Endothelial cell of umbilical vein (primary cell): ENCODE measurements around the gene ATOH1. TPM values are rescaled to one million over a fixed set of nuclear protein-coding genes. Genes with fewer than 3 reads are reported as not detected.

Experiments used
- BruUV-seq: library from RNA; stranded (reverse); fragments of 400-500 nt; replicated peaks from 2 replicates; lab custom pipeline; 2021; lab: Mats Ljungman, UMichigan
- CTCF ChIA-PET: fragments of 300-600, 350-600 bp; sonication (Branson Sonifier 250); formaldehyde crosslinking; loops from one replicate; lab custom pipeline; 2021; ENCODE audit warnings: antibody characterized with exemption, inconsistent platforms; lab: Charles Lee
- POLR2A ChIA-PET: fragments of 300-600, 350-600 bp; sonication (Branson Sonifier 250); formaldehyde crosslinking; loops from one replicate; lab custom pipeline; 2021; ENCODE audit warnings: antibody characterized with exemption, inconsistent platforms; lab: Charles Lee
- DNase-seq: peaks from one replicate; pipeline ENCODE4 v3.0.0-alpha.2; 2011; ENCODE audit warnings: low read depth, low spot score
- FAIRE-seq: peaks from 2 replicates; lab custom pipeline; 2011; peaks lifted over from hg19 to GRCh38; lab: Jason Lieb, UNC
- H2AFZ ChIP-seq: 2 replicates; pipeline ENCODE4 v1.6.0; 2012; ENCODE audit warnings: low read depth, low read length, control low read depth, inconsistent platforms
- H3K27ac ChIP-seq: 2 replicates; pipeline ENCODE4 v1.5.1; 2011; ENCODE audit warnings: low read depth, mild to moderate bottlenecking, control low read depth, low read length, moderate library complexity; ENCODE audit not compliant: insufficient read depth
- H3K27me3 ChIP-seq, 2 experiments: 2 replicates each; pipeline versions ENCODE4 v1.6.0 to v1.6.1; 2011; ENCODE audit warnings: low read length in 2 of 2, mixed read lengths in 1 of 2; ENCODE audit not compliant: control insufficient read depth in 2 of 2, insufficient read depth in 2 of 2
- H3K36me3 ChIP-seq, 2 experiments: 2 replicates in 1 of 2; 3 replicates in 1 of 2; pipeline ENCODE4 v1.5.1; 2011; ENCODE audit warnings: low read length in 2 of 2, mild to moderate bottlenecking in 1 of 2, moderate library complexity in 1 of 2; ENCODE audit not compliant: control insufficient read depth in 2 of 2, insufficient read depth in 2 of 2; ENCODE audit errors: extremely low read depth in 1 of 2
- H3K4me1 ChIP-seq: 3 replicates; pipeline ENCODE4 v1.5.1; 2011; ENCODE audit warnings: mild to moderate bottlenecking, low read length; ENCODE audit not compliant: control insufficient read depth, insufficient read depth; ENCODE audit errors: extremely low read depth
- H3K4me2 ChIP-seq: 2 replicates; pipeline ENCODE4 v1.6.1; 2011; ENCODE audit warnings: low read length, control low read depth, mixed read lengths; ENCODE audit not compliant: insufficient read depth
- H3K4me3 ChIP-seq, 3 experiments: fragments of 200-600 bp in 1 of 3; sonication (generic), shearing (Covaris generic) in 1 of 3; replicated peaks in 1 of 3; 2 replicates each; pipeline ENCODE4 v1.5.1; 2011 to 2016; ENCODE audit warnings: control low read depth in 3 of 3, low read length in 3 of 3, mild to moderate bottlenecking in 2 of 3, inconsistent platforms in 1 of 3, low read depth in 1 of 3, moderate library complexity in 1 of 3; ENCODE audit not compliant: insufficient read depth in 1 of 3
- H3K79me2 ChIP-seq: 2 replicates; pipeline ENCODE4 v1.6.0; 2012; ENCODE audit warnings: low read length, inconsistent platforms; ENCODE audit not compliant: control insufficient read depth, insufficient read depth
- H3K9ac ChIP-seq: replicated peaks from 2 replicates; pipeline ENCODE3; 2011; ENCODE audit warnings: low read length, control low read depth; ENCODE audit not compliant: insufficient read depth; ENCODE audit errors: extremely low read depth
- H3K9me1 ChIP-seq: replicated peaks from 3 replicates; pipeline ENCODE4 v1.6.0; 2011; ENCODE audit warnings: mild to moderate bottlenecking, low read length; ENCODE audit not compliant: control insufficient read depth, insufficient read depth; ENCODE audit errors: extremely low read depth
- H3K9me3 ChIP-seq: replicated peaks from 2 replicates; pipeline ENCODE4 v1.5.1; 2012; ENCODE audit warnings: low read length, inconsistent platforms; ENCODE audit not compliant: control insufficient read depth, insufficient read depth
- H4K20me1 ChIP-seq: replicated peaks from 2 replicates; pipeline ENCODE3; 2011; ENCODE audit warnings: mild to moderate bottlenecking, low read length; ENCODE audit not compliant: control insufficient read depth, insufficient read depth; ENCODE audit errors: extremely low read depth
- EZH2 ChIP-seq: IDR thresholded peaks from 2 replicates; pipeline ENCODE4 v1.6.1; 2012; ENCODE audit warnings: borderline replicate concordance, low read depth, mild to moderate bottlenecking, moderate library complexity, low read length, inconsistent platforms; ENCODE audit not compliant: severe bottlenecking
- FOS ChIP-seq: IDR thresholded peaks from 2 replicates; pipeline ENCODE4 v1.6.1; 2011; ENCODE audit warnings: mild to moderate bottlenecking, low read length, moderate library complexity, borderline replicate concordance; ENCODE audit not compliant: insufficient read depth
- GATA2 ChIP-seq: IDR thresholded peaks from 2 replicates; pipeline ENCODE4 v1.7.0; 2011; ENCODE audit warnings: low read depth, mild to moderate bottlenecking, moderate library complexity, mixed read lengths, low read length; ENCODE audit not compliant: insufficient read length, insufficient read depth
- JUN ChIP-seq: IDR thresholded peaks from 2 replicates; pipeline ENCODE4 v1.6.1; 2011; ENCODE audit warnings: borderline replicate concordance, low read depth; ENCODE audit not compliant: insufficient read length, insufficient read depth
- MAX ChIP-seq: IDR thresholded peaks from 2 replicates; pipeline ENCODE4 v1.6.1; 2011; ENCODE audit not compliant: insufficient read depth, insufficient read length
- MYC ChIP-seq: IDR thresholded peaks from one replicate; pipeline ENCODE4 v1.6.1; 2011; ENCODE audit warnings: mild to moderate bottlenecking, low read depth, low read length
- POLR2A ChIP-seq: IDR thresholded peaks from 2 replicates; pipeline ENCODE4 v1.6.1; 2012; ENCODE audit warnings: low read depth, mild to moderate bottlenecking, control low read depth, low read length
- dilution Hi-C: fragments of 300-500 bp; cut with MboI; formaldehyde crosslinking; loops from one replicate; pipeline ENCODE4 v1.15.0; 2019; ENCODE audit warnings: low sequenced_read_pairs; ENCODE audit not compliant: extremely low pct_ligation_motif_present
- intact Hi-C: fragments of 100-400 bp; cut with micrococcal nuclease; formaldehyde crosslinking; loops from one replicate; pipeline ENCODE4 v1.10.0; 2022
- polyA plus RNA-seq, 4 experiments: library from polyadenylated mRNA; depleted of rRNA in 3 of 4; stranded (reverse) in 3 of 4; unstranded in 1 of 4; fragments of >200 nt; gene quantifications; 2 replicates each; pipeline versions ENCODE4 v1.2.1 to v1.2.3, GENCODE V29; 2011 to 2012; ENCODE audit warnings: missing spikeins in 1 of 4
- total RNA-seq: library from RNA; stranded (reverse); gene quantifications from 2 replicates; pipeline ENCODE4 v1.2.3, GENCODE V29; 2021

The ATOH1 gene
- total and polyA plus RNA-seq, 2 donors (not counting 3 experiments of a cell fraction or from before 2014, with no cell fraction given) = not detected

DNA sequence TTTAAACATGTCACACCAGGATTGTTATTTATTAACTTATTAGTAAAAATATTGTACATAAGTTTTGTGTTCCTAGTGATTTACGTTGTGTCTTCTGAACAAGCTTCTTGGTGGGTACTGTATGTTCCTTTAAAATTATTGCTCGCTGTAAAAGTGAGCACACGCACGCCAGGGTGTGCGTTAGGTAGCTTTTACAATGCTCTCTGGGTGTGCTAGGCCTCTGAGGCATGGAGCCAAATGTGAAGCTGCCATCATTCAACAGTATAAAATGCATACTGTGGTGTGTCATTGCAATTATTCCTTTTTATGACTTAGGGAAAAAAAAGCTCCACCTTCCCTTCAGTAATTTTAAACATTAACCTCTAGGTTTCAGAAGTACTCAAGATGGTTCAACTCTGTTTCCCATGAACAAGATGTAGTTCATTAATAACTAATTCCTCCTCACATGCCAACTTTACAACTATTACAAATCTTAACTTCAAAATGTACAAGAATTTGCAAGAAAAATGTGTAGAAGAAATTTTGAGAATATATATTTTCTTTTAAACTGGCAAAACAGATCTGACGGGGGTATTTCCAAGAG, 42.4 kb downstream of the ATOH1 start:
- ChIA-PET CTCF (no interaction called here), POLR2A (no interaction called here)
- FAIRE-seq (no peak), DNase-seq (no peak)
- Histone ChIP-seq H3K9ac (no peak overlapping the region), H4K20me1 (no peaks in the 10 kb centered on the region), H3K79me2 (no peaks in the 10 kb centered on the region), H3K27me3 (no peaks in the 10 kb centered on the region), H3K4me2 (no peak overlapping the region), H3K27ac (no peak overlapping the region), H3K9me3 (no peaks in the 10 kb centered on the region), H3K4me3 (no peak overlapping the region), H3K36me3 (no peaks in the 10 kb centered on the region), H2AFZ (no peak overlapping the region), H3K4me1 (no peaks in the 10 kb centered on the region), H3K9me1 (no peaks in the 10 kb centered on the region)
- dilution Hi-C loops (no loop called here), intact Hi-C loops (no loop called here)
- TF ChIP-seq MAX (no peak), GATA2 (no peak), FOS (no peak), MYC (no peak), EZH2 (no peak), POLR2A (no peak)
- no TSS peak for BruUV-seq

DNA sequence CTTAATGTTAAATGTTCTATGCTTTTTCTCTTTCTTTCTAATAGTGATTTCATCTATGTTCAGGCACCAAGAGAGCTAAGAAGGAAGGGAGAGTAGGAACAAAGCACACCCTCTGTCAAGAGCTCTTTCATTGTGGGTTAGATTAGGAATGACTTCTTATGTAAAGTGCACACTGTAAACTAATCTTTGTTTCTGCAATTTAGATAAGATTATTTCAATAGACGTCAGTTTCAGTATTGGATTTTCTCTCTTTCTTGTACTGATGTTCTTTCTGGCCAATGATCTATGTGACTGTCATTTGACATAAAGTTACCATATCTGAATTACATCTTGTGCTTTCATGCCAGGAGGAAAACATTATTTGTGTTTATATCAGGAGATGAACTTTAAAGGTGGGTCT, 48.2 kb downstream of the ATOH1 start:
- POLR2A ChIA-PET = no interaction called here
- no peak for DNase-seq
- Histone ChIP-seq H3K9me3 (no peaks in the 10 kb centered on the region), H3K9me1 (no peaks in the 10 kb centered on the region), H3K79me2 (no peaks in the 10 kb centered on the region), H2AFZ (no peak overlapping the region), H3K27me3 (no peaks in the 10 kb centered on the region), H3K4me2 (no peak overlapping the region), H3K36me3 (no peaks in the 10 kb centered on the region), H3K4me3 (no peak overlapping the region), H3K4me1 (no peaks in the 10 kb centered on the region), H3K9ac (no peak overlapping the region), H4K20me1 (no peaks in the 10 kb centered on the region), H3K27ac (no peak overlapping the region)
- CTCF ChIA-PET = no interaction called here
- BruUV-seq = no TSS peak
- no peak for FAIRE-seq
- dilution Hi-C loops (no loop called here), intact Hi-C loops (no loop called here)
- TF ChIP-seq JUN (no peak), GATA2 (no peak), MYC (no peak), MAX (no peak)
